GM19023 (cell line): ENCODE results near the gene CCDC142.
"Not testable (repeated sequence)": the region's sequence is repeated elsewhere in the genome, so short reads cannot be mapped to it uniquely, and the experiment has no call there.

Source experiments
- ATAC-seq: cut with Tn5 transposase; IDR thresholded peaks from one replicate; pipeline ENCODE4 v1.9.1; 2021; ENCODE audit warnings: mild to moderate bottlenecking, moderate library complexity; ENCODE audit not compliant: unreplicated experiment

Gene CCDC142

GRCh38 chr2:74499940-74500577 lies 17.3 kb upstream of the CCDC142 start:
- no peak for ATAC-seq

DNA sequence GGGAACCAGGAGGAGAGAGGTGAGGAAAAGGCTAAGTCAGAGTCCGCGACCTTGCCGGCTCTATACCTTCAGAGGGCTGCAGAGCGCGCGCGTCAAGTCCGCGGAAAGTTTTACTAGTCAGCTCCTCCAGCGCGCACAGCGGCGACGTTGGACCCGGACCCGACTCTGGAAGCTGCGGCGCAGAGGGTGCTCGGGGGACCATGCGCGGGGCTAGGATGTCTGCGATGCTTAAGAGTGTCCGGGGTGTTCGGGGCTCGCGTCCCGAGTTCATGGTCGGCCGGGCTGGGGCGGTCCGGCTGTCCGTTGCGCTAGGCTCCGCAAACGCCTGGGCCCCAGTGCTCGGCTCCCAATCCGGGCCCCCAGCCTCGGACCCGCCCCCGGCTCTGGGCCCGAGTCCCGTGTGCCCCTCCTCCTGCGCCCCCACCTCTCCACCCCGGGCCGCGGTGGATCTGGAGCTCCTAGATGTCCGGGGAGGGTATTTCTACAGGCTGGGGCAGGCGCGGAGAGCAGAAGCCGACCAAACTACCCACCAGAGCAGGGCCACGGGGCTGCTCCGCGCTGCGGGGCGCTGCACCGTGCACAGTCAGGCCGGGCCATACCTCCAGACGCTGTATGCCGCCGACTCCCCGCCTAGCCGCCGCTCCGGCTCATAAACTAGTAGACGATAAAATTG lies 16.6 kb upstream of the CCDC142 start, which contains the start of gene LBX2:
Gene LBX2 (minus strand): TSS at position 337 of the 673 bp plus-strand sequence. CDS start 66 bp downstream, at position 271.
- no peak for ATAC-seq

DNA sequence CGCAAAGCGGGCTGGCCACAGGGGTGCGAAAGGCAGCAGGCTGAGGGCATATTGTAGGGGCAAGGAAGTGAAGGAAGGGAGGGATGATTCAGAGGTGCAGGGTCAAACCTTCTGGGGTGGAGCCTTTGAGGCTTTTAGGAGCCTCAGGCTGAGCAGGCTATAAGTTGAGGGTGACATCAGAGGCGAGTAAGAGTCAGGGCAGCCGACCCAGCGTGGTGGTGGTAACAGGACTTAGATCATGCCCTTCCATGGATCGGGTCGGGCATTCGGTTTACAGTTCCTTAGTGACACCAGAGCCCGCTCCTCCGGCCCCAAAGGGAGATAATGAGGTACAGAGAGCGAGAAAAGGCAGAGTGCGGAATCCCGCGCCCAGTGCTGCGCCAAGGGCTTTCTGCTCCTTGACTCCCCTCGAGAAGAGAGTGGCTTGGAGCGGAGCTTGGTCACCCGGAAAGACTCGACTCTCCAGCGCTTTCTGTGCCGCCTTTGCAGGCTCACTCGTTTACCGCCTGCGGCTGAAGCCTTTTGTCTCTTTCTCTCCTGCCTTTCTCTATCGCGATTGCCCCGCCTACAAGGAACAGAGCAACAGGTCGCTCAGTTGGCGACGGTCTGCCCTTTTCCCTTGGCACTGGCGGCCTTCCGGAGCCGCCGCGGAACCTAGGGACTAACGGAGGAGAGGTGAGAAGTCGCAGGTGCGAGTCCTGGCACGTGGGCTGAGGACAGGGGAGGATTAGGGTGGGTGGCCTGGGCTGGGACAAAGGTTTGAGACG lies 15.9 kb upstream of the CCDC142 start:
- ATAC-seq: no peak

DNA sequence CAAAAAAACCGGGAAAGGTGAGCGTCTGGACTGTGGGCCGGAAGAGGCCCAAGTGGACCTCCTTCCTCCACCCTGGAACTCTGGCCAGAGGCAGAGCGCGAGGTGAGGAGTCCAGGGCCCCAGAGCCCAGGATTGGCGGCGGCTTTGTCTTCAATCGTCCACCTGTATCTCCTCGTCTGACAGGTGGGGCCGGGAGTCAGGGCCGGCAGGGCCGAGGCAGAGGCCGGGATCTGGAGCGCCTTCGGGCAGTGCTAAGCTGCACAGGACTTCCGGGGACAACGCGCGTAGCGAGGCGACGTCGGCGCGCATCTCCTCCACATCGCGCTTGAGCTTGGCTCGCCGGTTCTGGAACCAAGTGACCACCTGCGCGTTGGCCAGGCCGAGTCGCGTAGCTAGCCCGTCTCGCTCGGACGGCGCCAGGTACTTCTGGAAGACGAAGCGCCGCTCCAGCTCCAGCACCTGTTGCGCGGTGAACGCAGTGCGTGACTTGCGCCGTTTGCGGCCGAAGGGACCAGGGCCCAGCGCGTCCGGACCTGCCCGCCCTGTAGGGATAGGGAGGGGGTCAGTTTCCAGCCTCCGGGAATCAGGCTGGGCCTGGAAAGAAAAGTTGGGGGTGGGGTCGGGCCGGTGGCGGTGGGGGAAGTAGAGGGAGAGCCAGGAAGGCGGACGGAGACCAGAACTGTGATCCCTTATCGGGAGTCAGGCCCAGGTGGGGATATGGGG lies 15.1 kb upstream of the CCDC142 start:
- no peak for ATAC-seq

GRCh38 chr2:74496997-74497776 lies 14.4 kb upstream of the CCDC142 start:
- no peak for ATAC-seq

DNA sequence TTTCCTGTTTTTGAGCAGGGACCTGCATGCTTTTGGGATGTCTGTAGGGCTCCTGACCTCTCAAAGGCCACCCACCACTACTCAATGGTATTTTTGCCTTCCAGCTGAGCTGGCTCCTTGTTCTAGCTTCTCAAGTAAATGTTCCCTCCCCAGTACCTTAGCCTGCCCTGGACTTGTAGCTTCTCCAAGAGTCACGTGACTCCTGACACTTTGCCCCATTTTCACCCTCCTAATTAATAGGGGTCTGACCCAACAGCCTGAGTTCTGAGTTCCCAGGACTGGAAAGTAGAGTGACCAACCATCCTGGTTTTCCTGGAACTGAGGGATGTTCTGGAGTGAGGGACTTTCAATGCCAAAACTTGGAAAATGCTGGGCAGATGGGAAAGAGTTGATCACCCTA lies 12.6 kb upstream of the CCDC142 start:
- ATAC-seq: no peak

DNA sequence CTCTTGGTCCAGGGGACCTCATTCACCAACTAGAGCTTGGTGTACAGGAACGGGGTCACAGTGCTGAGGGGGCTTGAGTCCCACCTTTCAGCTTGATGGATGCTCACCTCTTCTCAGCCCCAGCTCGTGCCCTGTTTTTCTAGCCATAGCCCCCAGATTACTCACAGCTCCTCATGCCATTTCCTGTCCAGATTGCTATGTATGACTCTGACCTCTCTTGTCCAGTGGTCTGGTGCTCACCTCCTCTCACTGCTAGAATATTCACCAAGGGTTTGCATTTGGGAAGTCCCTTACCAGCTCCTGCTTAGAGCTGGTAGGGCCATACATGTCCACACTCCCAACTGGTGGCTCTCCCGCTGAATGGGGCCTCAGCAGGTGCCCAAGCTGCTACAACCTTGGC lies 10.7 kb upstream of the CCDC142 start:
- no peak for ATAC-seq

- no peak for ATAC-seq
Observed at GRCh38 chr2:74491648-74492544, 9.1 kb upstream of the CCDC142 start.

GRCh38 chr2:74489906-74490305 lies 7.1 kb upstream of the CCDC142 start:
- ATAC-seq: no peak

DNA sequence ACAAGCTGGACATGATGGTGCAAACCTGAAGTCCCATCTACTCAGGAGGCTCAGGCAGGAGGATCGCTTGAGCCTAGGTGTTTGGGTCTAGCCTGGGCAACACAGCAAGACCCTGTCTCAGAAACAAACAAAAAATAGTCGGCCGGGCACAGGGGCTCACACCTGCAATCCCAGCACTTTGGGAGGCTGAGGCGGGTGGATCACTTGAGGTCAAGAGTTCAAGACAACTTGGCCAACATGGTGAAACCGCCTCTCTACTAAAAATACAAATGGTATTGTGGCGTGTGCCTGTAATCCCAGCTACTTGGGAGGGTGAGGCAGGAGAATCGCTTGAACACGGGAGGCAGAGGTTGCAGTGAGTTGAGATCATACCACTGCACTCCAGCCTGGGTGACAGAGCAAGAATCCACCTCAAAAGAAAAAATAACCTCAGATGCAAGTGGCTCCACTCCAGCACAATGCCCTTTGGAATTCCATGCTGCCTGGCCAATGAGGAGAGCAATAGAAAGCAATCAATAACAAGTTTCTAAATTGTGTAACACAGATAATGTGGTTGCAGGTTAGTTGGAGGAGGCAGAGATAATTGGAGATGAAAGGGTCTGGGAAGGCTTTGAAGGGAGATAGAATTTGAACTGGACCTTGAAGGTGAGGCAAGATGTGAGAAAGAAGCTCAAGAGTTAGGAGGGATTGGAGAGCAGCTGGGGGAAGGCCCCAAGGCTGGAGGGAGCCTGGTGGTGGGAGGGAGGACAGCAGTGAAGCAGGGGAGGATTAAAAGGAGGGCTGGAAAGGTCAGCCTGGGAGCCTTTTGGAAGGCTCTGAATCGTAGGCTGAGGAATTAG lies 6.1 kb upstream of the CCDC142 start:
- no peak for ATAC-seq

DNA sequence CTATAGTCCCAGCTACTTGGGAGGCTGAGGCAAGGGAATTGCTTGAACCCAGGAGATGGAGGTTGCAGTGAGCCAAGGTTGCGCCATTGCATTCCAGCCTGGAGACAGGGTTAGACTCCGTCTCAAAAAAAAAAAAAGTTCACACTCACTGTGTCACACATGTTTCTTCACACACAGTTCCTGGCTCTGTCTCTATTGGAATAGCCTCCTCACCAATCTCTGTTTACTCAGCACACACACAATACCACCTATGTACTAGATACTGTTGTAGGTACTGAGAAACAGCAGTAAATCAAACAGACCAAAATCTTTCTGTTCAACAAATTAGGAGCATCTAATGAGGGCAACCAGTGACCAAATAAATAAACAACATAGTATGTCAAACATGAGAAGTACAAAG lies 3.3 kb upstream of the CCDC142 start:
- ATAC-seq: no peak

- ATAC-seq: not testable (repeated sequence)
Observed at GRCh38 chr2:74483675-74484164, 922 bp upstream of the CCDC142 start.

DNA sequence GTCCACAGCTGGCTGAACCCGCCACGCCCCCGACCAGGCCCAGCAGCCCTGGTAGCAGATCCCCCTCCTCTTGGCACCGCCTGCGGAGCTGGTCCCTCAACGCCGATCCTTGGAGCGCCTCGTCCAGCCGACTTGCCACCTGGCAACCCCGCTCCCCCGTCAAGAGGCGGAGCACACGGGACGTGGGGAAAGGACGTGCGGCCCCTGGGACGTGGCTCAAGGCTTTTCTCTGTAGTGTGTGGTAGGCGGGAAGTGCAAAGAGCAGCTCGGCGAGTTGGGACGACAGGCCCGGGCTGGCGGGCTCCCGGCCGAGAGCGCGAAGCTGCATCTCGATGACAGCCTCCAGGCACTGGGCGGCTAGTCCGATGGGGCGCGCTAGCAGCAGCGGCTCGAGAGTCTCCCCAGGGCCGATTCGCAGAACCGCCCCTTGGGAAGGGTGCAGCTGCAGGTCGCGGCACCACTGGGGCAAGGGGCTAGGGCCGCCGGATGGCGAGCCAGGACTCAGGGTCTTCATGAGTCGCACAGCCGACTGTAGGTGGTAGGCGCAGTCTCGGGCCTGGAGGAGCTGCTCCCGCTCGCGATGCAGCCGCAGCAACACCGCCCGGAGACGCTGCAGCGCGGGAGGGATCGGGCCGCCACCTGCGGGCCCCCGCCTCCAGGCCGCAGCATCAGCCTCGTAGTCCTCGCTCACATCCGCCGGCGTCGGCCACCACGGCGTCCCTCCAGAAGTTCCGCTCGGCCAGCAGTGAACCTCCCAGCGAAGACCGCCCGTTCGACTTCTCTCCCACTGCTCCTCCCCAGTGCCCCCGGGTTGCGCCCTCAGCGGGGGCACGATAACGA lies 617 bp downstream of the CCDC142 start:
- ATAC-seq: peak; percentile 41

- ATAC-seq: no peak
Observed at GRCh38 chr2:74481431-74481830, 1.4 kb downstream of the CCDC142 start.

DNA sequence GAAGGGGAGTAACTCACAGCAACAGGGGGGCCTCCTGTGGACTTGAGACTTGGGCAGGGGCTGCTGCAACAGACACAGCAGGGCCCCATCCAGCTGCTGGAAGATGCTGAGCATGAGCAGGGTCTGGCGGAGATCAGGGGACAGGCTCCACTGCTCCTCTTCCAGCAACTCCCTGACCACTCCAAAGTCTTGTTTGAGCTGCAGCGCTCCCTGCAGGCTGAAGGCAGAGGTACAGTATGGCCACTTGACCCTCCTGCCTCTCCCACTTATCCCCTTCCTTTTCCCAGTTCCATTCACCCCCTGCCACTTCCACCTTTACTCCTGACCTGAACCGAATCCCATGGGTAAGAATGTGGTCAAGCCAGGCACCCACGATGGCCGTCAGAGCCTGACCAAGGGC lies 7.9 kb downstream of the CCDC142 start:
- no peak for ATAC-seq

DNA sequence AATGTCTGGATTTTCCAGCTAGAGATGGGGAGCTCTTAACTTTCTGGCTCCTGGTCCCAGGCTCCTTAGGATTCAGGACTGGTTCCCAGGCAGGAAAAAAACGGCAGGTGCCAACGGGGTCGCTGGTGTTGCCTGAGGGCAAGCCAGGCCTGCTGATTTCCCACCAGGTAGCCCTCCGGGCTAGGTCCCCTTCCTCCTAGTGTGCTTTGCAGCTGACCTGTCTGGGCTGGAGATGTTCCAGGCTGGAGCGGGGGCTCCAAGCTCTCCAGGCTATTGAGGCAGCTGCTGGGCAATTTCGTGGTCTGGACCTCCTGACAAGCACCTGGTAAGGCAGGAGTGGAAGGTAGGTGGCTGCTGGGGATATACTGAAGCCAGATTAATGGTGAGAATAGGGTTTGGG lies 8.3 kb downstream of the CCDC142 start:
- ATAC-seq: no peak

DNA sequence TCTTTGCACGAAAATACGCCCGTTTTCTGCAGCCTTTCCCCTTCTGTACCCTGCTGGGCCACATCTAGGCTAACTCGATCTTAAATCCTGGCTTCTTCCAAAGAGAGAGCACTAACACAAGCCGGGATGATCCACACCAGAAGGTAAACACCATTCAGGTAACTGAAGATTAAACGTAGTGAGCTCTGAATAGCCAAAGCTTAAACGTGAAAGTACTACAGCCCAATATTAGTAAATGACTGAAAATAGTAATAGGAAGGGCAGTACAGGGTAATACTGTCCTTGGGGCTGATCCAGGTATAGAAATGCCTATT lies 9.9 kb downstream of the CCDC142 start:
- ATAC-seq: no peak
